ENCODE results near the gene MAL. TPM values are rescaled to one million over a fixed set of nuclear protein-coding genes. Genes with fewer than 3 reads are reported as not detected.
A peak's percentile ranks its signal among the peaks of the same experiment; 100 is the strongest.

MAL gene
- total RNA-seq, 1 donor from 2014 or later = 0.41 TPM

- H3K27me3 Mint-ChIP-seq (ENCODE audit: low read depth, unreplicated experiment) = peaks cover 23% of the 10 kb centered on the region
Observed at GRCh38 chr2:95044601-95045000, 19.1 kb downstream of the MAL start.

GRCh38 chr2:95046371-95047112 lies 21.0 kb downstream of the MAL start:
- H2AFZ ChIP-seq (ENCODE audit: low read depth, low read length) = no peak overlapping the region
- H3K9me3 ChIP-seq (ENCODE audit: insufficient read depth, low read depth, low read length) = no peaks in the 10 kb centered on the region
- no peak for TF ChIP-seq CTCF (IDR thresholded peaks at IDR 0.05; ENCODE audit: insufficient read depth, low read depth, low read length)
- TF ChIP-seq EZH2 (IDR thresholded peaks at IDR 0.05; ENCODE audit: insufficient read depth, low read length) = no peak
- no peak overlapping the region for H3K9ac ChIP-seq (ENCODE audit: low read length)
- no peaks in the 10 kb centered on the region for H3K36me3 Mint-ChIP-seq (ENCODE audit: low read depth, unreplicated experiment)
- H3K79me2 ChIP-seq (ENCODE audit: insufficient read depth, low read length) = no peaks in the 10 kb centered on the region
- H3K4me1 Mint-ChIP-seq (ENCODE audit: low read depth, unreplicated experiment) = peaks cover 15% of the 10 kb centered on the region
- H3K36me3 ChIP-seq (ENCODE audit: insufficient read depth, low read length) = no peaks in the 10 kb centered on the region
- no peaks in the 10 kb centered on the region for H4K20me1 ChIP-seq (ENCODE audit: insufficient read depth, low read length)
- H3K27me3 ChIP-seq (ENCODE audit: insufficient read depth, low read length) = no peaks in the 10 kb centered on the region
- no peaks in the 10 kb centered on the region for H3K9me3 Mint-ChIP-seq (ENCODE audit: unreplicated experiment)
- no peak overlapping the region for H3K4me3 ChIP-seq (ENCODE audit: insufficient read depth, low read depth, low read length)
- no peaks in the 10 kb centered on the region for H3K4me1 ChIP-seq (ENCODE audit: insufficient read depth, low read length)
- peaks cover 40% of the 10 kb centered on the region for H3K27me3 Mint-ChIP-seq (ENCODE audit: low read depth, unreplicated experiment)
- H3K27ac ChIP-seq (ENCODE audit: low read depth, low read length) = no peak overlapping the region
- DNase-seq (ENCODE audit: low read depth) (no peak), FAIRE-seq (no peak)
- H3K4me2 ChIP-seq (ENCODE audit: low read length) = no peak overlapping the region
- no peak overlapping the region for H3K27ac Mint-ChIP-seq (ENCODE audit: unreplicated experiment)
- H3K4me3 Mint-ChIP-seq (ENCODE audit: unreplicated experiment) = no peak overlapping the region

More at GRCh38 chr2:95044601-95045000, 19.1 kb downstream of the MAL start:
- Histone ChIP-seq H3K4me2 (ENCODE audit: low read length) (no peak overlapping the region), H3K4me1 (ENCODE audit: insufficient read depth, low read length) (no peaks in the 10 kb centered on the region), H3K27ac (ENCODE audit: low read depth, low read length) (no peak overlapping the region), H3K4me3 (ENCODE audit: insufficient read depth, low read depth, low read length) (no peak overlapping the region), H3K36me3 (ENCODE audit: insufficient read depth, low read length) (no peaks in the 10 kb centered on the region), H3K9me3 (ENCODE audit: insufficient read depth, low read depth, low read length) (no peaks in the 10 kb centered on the region), H3K79me2 (ENCODE audit: insufficient read depth, low read length) (no peaks in the 10 kb centered on the region), H2AFZ (ENCODE audit: low read depth, low read length) (no peak overlapping the region), H3K9ac (ENCODE audit: low read length) (no peak overlapping the region), H3K27me3 (ENCODE audit: insufficient read depth, low read length) (peaks cover 3% of the 10 kb centered on the region), H4K20me1 (ENCODE audit: insufficient read depth, low read length) (no peaks in the 10 kb centered on the region)
- TF ChIP-seq CTCF (IDR thresholded peaks at IDR 0.05; ENCODE audit: insufficient read depth, low read depth, low read length) (no peak), EZH2 (IDR thresholded peaks at IDR 0.05; ENCODE audit: insufficient read depth, low read length) (no peak)
- Mint-ChIP-seq H3K4me1 (ENCODE audit: low read depth, unreplicated experiment) (peaks cover 28% of the 10 kb centered on the region), H3K27ac (ENCODE audit: unreplicated experiment) (peak overlapping the region; percentile 12), H3K36me3 (ENCODE audit: low read depth, unreplicated experiment) (no peaks in the 10 kb centered on the region), H3K9me3 (ENCODE audit: unreplicated experiment) (no peaks in the 10 kb centered on the region), H3K4me3 (ENCODE audit: unreplicated experiment) (no peak overlapping the region)
- DNase-seq (ENCODE audit: low read depth) (no peak), FAIRE-seq (no peak)
